Trophoblast cell (in vitro differentiated cells and primary cell): ENCODE measurements around the gene SIX5.
"Not testable (repeated sequence)": the region's sequence is repeated elsewhere in the genome, so short reads cannot be mapped to it uniquely, and the experiment has no call there.

ENCODE experiments used
- DNase-seq, 2 donors: peaks; one replicate each; pipeline ENCODE4 v3.0.0-alpha.2; 2016
- H2AFZ ChIP-seq: 2 replicates; pipeline ENCODE4 v1.6.1; 2013; ENCODE audit warnings: low read length, moderate library complexity, mild to moderate bottlenecking; ENCODE audit not compliant: insufficient read depth, poor library complexity
- H2AK5ac ChIP-seq: 2 replicates; pipeline ENCODE4 v1.6.1; 2013; ENCODE audit warnings: mild to moderate bottlenecking, low read length
- H2BK120ac ChIP-seq: 2 replicates; pipeline ENCODE4 v1.6.1; 2013; ENCODE audit warnings: low read length, mild to moderate bottlenecking, moderate library complexity; ENCODE audit not compliant: insufficient read depth, poor library complexity
- H2BK12ac ChIP-seq: 2 replicates; pipeline ENCODE4 v1.6.1; 2013; ENCODE audit warnings: mild to moderate bottlenecking, low read length, moderate library complexity
- H2BK5ac ChIP-seq: 2 replicates; pipeline ENCODE4 v1.6.1; 2013; ENCODE audit warnings: low read length, low read depth, moderate library complexity, mild to moderate bottlenecking; ENCODE audit not compliant: poor library complexity
- H3K14ac ChIP-seq: 2 replicates; pipeline ENCODE4 v1.6.1; 2013; ENCODE audit warnings: mild to moderate bottlenecking, low read length
- H3K18ac ChIP-seq: 2 replicates; pipeline ENCODE4 v1.6.1; 2013; ENCODE audit warnings: mild to moderate bottlenecking, low read length
- H3K23ac ChIP-seq: 2 replicates; pipeline ENCODE4 v1.6.1; 2013; ENCODE audit warnings: low read length
- H3K27ac ChIP-seq: 2 replicates; pipeline ENCODE4 v1.5.1; 2013; ENCODE audit warnings: low read depth, mild to moderate bottlenecking, inconsistent platforms, low read length, moderate library complexity
- H3K27me3 ChIP-seq: 2 replicates; pipeline ENCODE4 v1.6.1; 2013; ENCODE audit warnings: inconsistent platforms, mild to moderate bottlenecking, low read length, moderate library complexity; ENCODE audit not compliant: insufficient read depth
- H3K36me3 ChIP-seq, 2 experiments: 1 replicate in 1 of 2; 2 replicates in 1 of 2; pipeline ENCODE4 v1.6.1; 2013; ENCODE audit warnings: low read length in 2 of 2, mild to moderate bottlenecking in 2 of 2, moderate library complexity in 1 of 2; ENCODE audit not compliant: insufficient read depth in 2 of 2, control insufficient read depth in 1 of 2
- H3K4ac ChIP-seq: 2 replicates; pipeline ENCODE4 v1.6.1; 2013; ENCODE audit warnings: low read depth, mild to moderate bottlenecking, low read length, moderate library complexity
- H3K4me1 ChIP-seq, 2 experiments: 1 replicate in 1 of 2; 2 replicates in 1 of 2; pipeline ENCODE4 v1.6.1; 2013; ENCODE audit warnings: low read length in 2 of 2, mild to moderate bottlenecking in 2 of 2, moderate library complexity in 1 of 2; ENCODE audit not compliant: insufficient read depth in 2 of 2, control insufficient read depth in 1 of 2
- H3K4me2 ChIP-seq: 2 replicates; pipeline ENCODE4 v1.6.1; 2013; ENCODE audit warnings: inconsistent platforms, mild to moderate bottlenecking, low read length, moderate library complexity
- H3K4me3 ChIP-seq: 2 replicates; pipeline ENCODE4 v1.5.1; 2013; ENCODE audit warnings: mild to moderate bottlenecking, low read depth, low read length, inconsistent platforms
- H3K79me1 ChIP-seq: one replicate; pipeline ENCODE4 v1.6.1; 2013; ENCODE audit warnings: low read length
- H3K79me2 ChIP-seq: 2 replicates; pipeline ENCODE4 v1.6.1; 2013; ENCODE audit warnings: low read length, mild to moderate bottlenecking; ENCODE audit not compliant: control insufficient read depth, insufficient read depth, poor library complexity
- H3K9ac ChIP-seq: 2 replicates; pipeline ENCODE4 v1.6.1; 2013; ENCODE audit warnings: mild to moderate bottlenecking, low read length
- H3K9me3 ChIP-seq: 2 replicates; pipeline ENCODE4 v1.6.1; 2013; ENCODE audit warnings: low read depth, mild to moderate bottlenecking, control low read depth, inconsistent platforms, low read length; ENCODE audit not compliant: insufficient read depth
- H4K12ac ChIP-seq: 2 replicates; pipeline ENCODE4 v1.6.1; 2013; ENCODE audit warnings: low read depth, mild to moderate bottlenecking, low read length, moderate library complexity
- H4K8ac ChIP-seq: 2 replicates; pipeline ENCODE4 v1.6.1; 2013; ENCODE audit warnings: low read depth, mild to moderate bottlenecking, low read length, moderate library complexity
- H4K91ac ChIP-seq: one replicate; pipeline ENCODE4 v1.6.1; 2013; ENCODE audit warnings: low read depth, mild to moderate bottlenecking, low read length, moderate library complexity
- WGBS: extraction: QIAGEN DNeasy Blood & Tissue Kit; methylation state at CpG from one replicate; pipeline ENCODE4 v1.1.7; 2013; ENCODE audit warnings: missing lambda C conversion rate; ENCODE audit not compliant: insufficient read length, insufficient coverage; ENCODE audit errors: extremely low coverage; 5-methylcytosine and 5-hydroxymethylcytosine counted together

SIX5 gene

DNA sequence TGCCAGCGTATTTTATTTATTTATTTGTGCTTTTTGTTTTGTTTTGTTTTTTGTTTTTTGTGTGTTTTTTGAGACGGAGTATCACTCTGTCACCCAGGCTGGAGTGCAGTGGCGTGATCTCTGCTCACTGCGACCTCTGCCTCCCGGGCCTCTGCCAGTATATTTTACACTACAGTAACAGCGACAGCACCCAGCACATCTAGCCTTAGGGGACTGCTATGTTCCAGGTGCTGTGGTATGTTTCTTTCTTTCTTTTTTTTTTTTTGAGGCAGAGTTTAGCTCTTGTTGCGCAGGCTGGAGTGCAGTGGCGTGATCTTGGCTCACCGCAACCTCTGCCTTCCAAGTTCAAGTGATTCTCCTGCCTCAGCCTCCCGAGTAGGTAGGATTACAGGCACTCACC is 17.6 kb downstream of the SIX5 start:
- H3K4me3 ChIP-seq, H3K9ac ChIP-seq, H4K8ac ChIP-seq, H4K12ac ChIP-seq, H3K79me1 ChIP-seq, H3K4me2 ChIP-seq, H3K23ac ChIP-seq, H3K4me1 ChIP-seq, H3K14ac ChIP-seq, H3K18ac ChIP-seq, H2AK5ac ChIP-seq, H2AFZ ChIP-seq, H2BK12ac ChIP-seq, H3K27me3 ChIP-seq, H3K27ac ChIP-seq, H3K9me3 ChIP-seq, H3K4ac ChIP-seq, H2BK5ac ChIP-seq, H2BK120ac ChIP-seq, H3K79me2 ChIP-seq, H4K91ac ChIP-seq, H3K36me3 ChIP-seq: not testable (repeated sequence)
- DNase-seq: peak; percentile 51 to 69
- no CpG with 5 or more reads among the region's 10 CpGs for WGBS

DNA sequence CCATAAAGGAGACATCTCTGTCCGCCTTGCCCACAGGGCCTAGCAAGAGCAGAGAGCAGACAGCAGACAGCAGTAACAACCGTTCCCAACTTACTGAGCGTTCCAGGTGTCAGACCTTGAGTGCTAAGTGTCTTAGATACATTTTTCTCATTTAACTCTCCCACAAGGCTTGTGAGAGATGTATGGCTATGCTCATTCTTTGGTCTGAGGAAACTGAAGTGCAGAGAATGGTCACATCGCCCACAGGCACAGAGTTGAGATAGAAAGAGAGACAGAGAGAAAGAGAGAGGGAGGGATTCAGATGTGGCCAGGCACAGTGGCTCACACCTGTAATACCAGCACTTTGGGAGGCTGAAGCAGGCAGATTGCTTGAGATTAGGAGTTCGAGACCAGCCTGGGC is 21.5 kb downstream of the SIX5 start:
- Histone ChIP-seq H3K18ac (no peak overlapping the region), H2BK120ac (no peak overlapping the region), H3K36me3 (no peaks in the 10 kb centered on the region), H2AFZ (no peak overlapping the region), H2BK12ac (no peak overlapping the region), H3K4me2 (no peak overlapping the region), H3K27ac (no peak overlapping the region), H3K79me1 (peaks cover 2% of the 10 kb centered on the region), H3K4me3 (no peak overlapping the region), H3K27me3 (no peaks in the 10 kb centered on the region), H3K4ac (no peak overlapping the region), H4K91ac (no peak overlapping the region), H3K9ac (no peak overlapping the region), H3K79me2 (no peaks in the 10 kb centered on the region), H3K4me1 (peaks cover 3 to 9% of the 10 kb centered on the region in 2 experiments), H3K23ac (no peak overlapping the region), H3K14ac (no peak overlapping the region), H2AK5ac (no peak overlapping the region), H4K8ac (no peak overlapping the region), H2BK5ac (no peak overlapping the region), H4K12ac (no peak overlapping the region), H3K9me3 (no peaks in the 10 kb centered on the region)
- WGBS: no CpG with 5 or more reads among the region's 5 CpGs
- DNase-seq: peak; percentile 68 to 74

DNA sequence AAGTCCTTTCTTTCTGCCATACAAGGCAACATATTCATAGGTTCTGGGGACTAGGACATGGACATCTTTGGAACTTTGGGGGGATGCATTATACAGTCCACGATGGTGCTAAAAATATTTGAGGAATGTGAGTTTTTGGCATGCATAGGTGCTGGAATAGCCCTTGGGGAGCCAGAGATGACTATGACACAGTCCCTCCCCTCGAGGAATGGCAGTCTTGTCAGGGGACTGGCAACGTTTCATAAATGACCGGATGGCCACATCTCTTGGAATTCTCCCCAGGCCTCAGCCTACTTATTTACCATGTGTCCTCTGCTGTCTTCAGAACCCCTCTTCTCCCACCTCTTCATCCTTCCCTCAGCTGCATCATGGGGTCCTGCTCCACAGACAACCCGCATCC is 22.2 kb downstream of the SIX5 start:
- Histone ChIP-seq H4K12ac (no peak overlapping the region), H4K8ac (no peak overlapping the region), H2AK5ac (no peak overlapping the region), H3K4me3 (no peak overlapping the region), H4K91ac (no peak overlapping the region), H3K4me1 (peaks cover 3 to 9% of the 10 kb centered on the region in 2 experiments), H2AFZ (no peak overlapping the region), H3K4me2 (no peak overlapping the region), H3K23ac (no peak overlapping the region), H3K14ac (no peak overlapping the region), H3K36me3 (no peaks in the 10 kb centered on the region), H2BK120ac (no peak overlapping the region), H3K79me1 (peaks cover 2% of the 10 kb centered on the region), H3K4ac (no peak overlapping the region), H3K18ac (no peak overlapping the region), H3K79me2 (no peaks in the 10 kb centered on the region), H3K27ac (no peak overlapping the region), H2BK5ac (no peak overlapping the region), H3K9ac (no peak overlapping the region), H3K9me3 (no peaks in the 10 kb centered on the region), H2BK12ac (no peak overlapping the region), H3K27me3 (no peaks in the 10 kb centered on the region)
- DNase-seq: peak in 1 of 2 donors; percentile 70
- no CpG with 5 or more reads among the region's 5 CpGs for WGBS

DNA sequence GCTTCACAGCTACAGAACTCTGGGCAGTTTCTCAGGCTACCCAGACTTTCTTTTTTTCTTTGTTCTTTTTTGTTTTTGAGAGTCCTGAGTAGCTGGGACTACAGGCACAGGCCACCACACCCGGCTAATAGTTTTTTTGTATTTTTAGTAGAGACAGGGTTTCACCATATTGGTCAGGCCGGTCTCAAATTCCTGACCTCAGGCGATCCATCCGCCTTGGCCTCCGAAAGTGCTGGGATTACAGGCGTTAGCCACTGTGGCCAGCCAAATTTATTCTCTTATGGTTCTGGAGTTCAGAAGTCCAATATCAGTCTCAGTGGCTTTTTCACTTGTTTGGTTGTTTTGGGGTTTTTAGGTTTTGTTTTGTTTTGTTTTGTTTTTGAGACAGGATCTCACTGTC is 23.4 kb downstream of the SIX5 start:
- Histone ChIP-seq H4K12ac (no peak overlapping the region), H2BK12ac (no peak overlapping the region), H3K4me3 (no peak overlapping the region), H3K14ac (no peak overlapping the region), H3K79me2 (no peaks in the 10 kb centered on the region), H3K18ac (no peak overlapping the region), H2BK5ac (no peak overlapping the region), H3K23ac (no peak overlapping the region), H4K91ac (no peak overlapping the region), H2AFZ (no peak overlapping the region), H3K27me3 (no peaks in the 10 kb centered on the region), H3K36me3 (no peaks in the 10 kb centered on the region), H3K79me1 (peaks cover 2% of the 10 kb centered on the region), H3K9ac (no peak overlapping the region), H2BK120ac (no peak overlapping the region), H3K4me1 (peaks cover 3 to 9% of the 10 kb centered on the region in 2 experiments), H4K8ac (no peak overlapping the region), H2AK5ac (no peak overlapping the region), H3K9me3 (no peaks in the 10 kb centered on the region), H3K4me2 (no peak overlapping the region), H3K27ac (no peak overlapping the region), H3K4ac (no peak overlapping the region)
- no CpG with 5 or more reads among the region's 6 CpGs for WGBS
- peak; percentile 62 to 79 for DNase-seq
